Fibroblast of skin of left quadriceps (primary cell): Measurements from ENCODE around the gene NSMCE1.

Experiments used
- DNase-seq, 2 experiments: peaks; one replicate each; pipeline ENCODE4 v3.0.0-alpha.2; 2013; ENCODE audit warnings: low read depth in 2 of 2

The NSMCE1 gene

DNA sequence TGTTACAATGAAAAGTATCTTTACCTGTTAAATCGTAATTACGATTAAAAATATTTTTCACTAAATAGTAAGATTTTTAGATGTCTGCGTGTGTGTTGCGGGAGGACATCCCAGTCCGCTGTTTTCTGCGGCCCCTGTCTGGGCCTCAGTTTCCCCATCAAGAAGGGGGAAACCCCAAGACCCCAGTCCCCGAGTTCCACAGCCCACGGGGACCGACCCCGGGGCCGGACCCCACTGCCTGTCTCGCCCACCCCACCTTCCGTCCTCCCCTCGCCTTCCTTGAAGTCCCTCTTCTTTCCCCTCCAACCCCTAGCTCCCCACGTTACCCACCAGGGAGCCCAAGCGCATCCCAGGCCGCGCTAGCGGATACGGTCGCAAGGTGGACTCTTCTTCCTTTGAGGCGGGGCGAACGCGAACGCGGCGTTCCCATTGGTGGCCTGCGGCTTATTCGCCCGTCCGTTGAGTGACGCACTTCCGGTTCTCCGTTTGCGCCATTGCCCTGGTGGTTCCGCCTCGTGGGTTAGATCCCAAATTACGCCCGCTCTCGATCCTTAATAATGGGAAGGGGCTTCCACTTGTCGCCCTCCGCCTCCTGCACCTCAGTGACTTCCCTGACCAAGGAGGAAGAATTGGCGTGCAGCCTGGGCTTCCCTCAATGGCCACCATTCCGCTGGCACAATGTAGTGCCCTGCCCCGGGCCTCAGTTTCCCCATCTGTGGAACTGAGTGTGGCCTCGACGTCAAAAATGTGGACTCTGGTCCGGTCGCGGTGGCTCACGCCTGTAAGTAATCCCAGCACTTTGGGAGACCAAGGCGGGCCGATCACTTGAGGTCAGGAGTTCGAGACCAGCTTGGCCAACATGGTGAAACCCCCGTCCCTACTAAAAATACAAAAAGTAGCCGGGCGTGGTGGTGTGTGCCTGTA, at the start of gene NSMCE1:
TSS of gene NSMCE1 (minus strand) at position 397 of the 924 bp plus-strand sequence. CDS start 11,202 bp downstream, outside the sequence.
- DNase-seq: peak; percentile 92

DNA sequence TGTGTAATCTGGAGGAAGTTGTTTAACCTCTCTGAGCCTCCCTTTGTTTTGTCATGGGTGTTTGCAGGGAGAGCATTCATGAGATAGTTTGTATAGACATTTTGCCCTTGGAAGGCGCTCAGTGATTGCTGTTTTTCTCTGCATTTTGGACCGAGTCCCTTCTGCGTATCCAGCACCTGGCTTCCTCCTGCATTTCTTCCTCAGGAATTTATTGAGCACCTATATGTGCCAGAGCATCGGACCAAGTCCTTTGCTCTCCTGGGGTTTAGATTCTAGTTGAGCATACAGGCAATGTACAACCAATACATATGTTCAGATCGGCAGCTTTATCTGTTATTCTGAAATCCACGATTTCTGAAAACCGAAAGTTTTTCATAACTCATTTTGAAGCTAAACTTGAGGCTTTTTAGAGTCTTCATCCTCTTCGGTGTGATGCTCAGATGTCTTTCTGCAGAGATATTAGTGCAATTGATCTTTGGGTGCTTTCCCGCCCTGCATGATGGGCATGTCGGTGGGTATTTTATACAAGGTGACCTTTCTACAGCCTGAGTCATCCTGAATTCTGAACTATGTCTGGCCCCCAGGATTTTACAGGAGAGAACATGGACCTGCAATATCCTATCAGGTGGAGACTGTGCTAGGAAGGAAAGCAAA, 49.3 kb upstream of the NSMCE1 start:
- DNase-seq: no peak

DNA sequence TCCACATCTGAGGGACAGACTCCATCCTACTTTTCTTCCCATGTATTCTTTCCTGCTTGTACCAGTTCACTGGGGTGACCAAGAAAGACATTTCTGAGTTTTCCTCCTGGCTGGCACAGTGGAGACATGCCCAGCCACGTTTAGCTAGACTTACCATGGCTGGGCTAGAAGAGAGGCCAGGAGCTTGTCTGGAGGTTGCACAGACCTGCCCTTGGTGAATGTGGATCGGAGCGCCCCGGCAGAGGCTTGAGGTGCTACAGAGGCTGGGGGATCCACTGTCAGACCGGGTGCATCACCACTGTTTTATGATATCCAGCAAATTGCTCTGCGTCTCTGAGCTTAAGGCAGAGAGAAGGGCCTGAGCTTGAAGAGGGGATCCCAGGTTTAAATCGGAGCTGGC, 48.7 kb upstream of the NSMCE1 start:
- no peak for DNase-seq

DNA sequence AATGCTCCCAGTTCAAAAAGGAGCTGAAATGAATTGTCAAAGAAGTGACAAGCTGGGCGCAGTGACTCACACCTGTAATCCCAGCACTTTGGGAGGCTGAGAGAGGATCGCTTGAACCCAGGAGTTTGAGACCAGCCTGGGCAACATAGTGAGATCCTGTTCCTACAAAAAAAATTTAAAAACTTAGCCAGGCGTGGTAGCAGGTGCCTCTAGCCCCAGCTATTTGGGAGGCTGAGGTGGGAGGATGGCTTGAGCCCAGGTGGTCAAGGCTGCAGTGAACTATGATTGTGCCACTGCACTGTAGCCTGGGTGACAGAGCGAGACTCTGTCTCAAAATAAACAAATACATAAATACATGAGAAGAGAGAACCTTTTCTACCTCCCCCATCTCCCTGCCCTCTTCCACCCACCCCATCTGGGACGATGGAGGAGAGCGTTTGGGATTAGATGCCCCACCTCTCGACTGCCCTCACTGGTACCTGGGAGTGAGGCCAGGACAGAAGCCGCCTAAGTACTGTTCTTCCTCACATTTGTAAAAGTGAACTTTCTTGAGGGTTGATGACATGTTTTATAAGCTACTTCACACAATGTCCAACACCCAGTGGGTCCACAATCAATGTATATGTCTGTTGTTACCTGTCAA, 47.6 kb upstream of the NSMCE1 start:
- DNase-seq: no peak

- no peak for DNase-seq
Observed at GRCh38 chr16:27315333-27316037, 46.9 kb upstream of the NSMCE1 start.

DNA sequence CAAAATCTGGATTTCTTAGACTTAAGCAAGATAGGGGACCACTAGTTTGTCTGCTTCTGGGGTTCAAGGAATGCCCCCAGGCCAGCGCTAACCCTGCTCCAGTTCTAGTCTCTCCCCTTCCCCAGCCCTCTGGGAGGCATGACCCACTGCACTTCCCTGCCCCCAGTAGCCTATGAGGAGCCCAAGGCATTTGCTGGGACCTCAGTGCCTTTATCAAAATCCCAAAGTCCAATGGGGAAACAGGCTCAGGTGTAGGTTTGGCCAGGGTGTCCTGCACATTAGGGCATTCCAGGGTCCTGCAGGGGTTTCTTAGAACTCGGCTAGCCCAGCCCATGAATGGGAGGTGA, 46.4 kb upstream of the NSMCE1 start:
- no peak for DNase-seq

GRCh38 chr16:27314161-27314723, 45.7 kb upstream of the NSMCE1 start:
- DNase-seq: peak; percentile 50 to 54

DNA sequence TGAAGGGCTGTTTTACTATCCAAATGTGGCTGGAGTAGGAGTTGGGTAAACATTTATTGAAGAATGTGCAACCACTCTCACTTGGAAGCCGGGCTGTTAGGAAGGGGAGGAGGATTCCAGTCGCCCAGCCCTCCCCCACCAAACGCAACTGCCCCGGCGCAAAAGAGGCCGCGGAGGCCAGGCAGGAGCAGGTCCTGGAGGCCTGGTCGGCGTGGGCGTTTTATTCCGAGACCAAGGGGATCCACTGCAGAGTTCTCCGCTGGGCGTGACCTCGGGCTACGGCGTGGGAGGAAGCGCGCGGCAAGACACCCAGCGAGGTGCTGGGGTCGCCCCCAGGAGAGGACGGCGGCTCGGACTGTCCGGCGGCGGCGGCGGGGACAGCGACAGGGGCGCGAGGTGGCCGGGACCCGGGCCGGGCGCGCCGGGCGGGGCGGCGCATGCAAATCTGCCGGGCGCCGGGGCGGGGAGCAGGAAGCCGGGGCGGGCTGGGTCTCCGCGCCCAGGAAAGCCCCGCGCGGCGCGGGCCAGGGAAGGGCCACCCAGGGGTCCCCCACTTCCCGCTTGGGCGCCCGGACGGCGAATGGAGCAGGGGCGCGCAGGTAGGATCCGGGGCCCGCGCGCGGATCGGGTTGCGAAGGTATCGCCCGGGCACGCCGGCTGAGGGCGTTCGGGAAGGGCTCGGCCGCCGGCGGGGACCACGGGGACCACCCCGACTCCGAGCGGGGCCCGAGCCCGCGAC, 45.0 kb upstream of the NSMCE1 start, which contains the start of gene IL4R:
TSS of gene IL4R (plus strand) at position 553 of the 739 bp plus-strand sequence. CDS start 26,230 bp downstream, outside the sequence.
- DNase-seq: peak in 1 of 2 experiments; percentile 20

DNA sequence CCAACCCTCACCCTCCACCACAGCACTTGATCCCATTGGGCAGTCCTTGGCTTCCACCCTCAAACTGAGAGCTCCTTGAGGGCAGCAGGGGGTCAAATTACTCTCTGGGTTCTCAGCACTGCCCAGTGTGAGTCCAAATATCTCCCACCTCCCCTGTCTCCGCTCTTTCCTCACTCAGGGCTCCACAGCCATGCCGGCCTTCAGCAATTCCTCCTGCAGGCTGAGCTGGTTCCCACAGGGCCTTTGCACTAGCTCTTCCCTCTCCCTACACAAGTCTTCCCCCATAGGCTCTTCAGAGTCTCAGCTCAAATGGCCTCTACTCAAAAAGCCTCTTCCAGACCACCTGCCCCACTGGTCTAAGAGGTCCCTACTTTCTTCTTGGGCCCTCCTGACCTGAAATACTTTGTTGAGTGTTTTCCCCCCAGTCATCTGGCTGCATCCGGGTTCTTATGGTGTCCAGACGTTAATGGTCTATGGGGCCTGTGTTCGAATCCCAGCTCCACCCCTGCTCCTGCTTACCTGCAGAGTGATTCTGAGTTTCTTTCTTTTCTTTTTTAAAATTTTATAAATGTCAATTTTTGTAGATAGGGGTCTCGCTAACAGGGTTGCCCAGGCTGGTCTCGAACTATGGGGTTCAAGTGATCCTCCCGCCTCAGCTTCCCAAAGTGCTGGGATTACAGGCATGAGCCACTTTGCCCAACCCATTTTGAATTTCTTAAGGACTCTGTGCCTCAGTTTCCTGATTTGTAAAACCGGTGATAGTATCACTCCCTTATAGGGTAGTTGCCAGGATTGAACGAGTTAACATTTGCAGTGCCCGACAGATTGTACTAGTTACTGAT, 44.2 kb upstream of the NSMCE1 start:
- DNase-seq: no peak

DNA sequence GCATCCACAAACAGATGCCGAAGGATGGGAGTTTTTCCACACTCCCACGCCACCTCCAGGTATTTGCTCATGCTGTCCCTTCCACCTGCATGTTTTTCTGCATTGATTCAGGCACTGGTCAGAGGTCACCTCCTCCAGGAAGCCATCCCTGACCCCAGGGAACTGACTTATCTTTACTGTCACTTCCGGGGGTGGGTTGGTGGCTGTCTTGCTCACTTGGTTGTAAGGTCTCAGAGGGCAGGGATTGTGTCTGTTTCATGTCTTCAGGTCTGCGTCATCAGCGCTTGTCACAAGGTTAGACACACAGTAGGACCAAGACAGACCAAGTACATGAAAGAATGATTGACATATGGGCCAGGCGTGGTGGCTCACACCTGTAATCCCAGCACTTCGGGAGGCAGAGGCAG, 43.3 kb upstream of the NSMCE1 start:
- no peak for DNase-seq

- DNase-seq: peak in 1 of 2 experiments; percentile 13
Observed at GRCh38 chr16:27311448-27311830, 42.9 kb upstream of the NSMCE1 start.

GRCh38 chr16:27310576-27311447, 42.2 kb upstream of the NSMCE1 start:
- DNase-seq: no peak

- DNase-seq: no peak
Observed at GRCh38 chr16:27308792-27309191, 40.2 kb upstream of the NSMCE1 start.

DNA sequence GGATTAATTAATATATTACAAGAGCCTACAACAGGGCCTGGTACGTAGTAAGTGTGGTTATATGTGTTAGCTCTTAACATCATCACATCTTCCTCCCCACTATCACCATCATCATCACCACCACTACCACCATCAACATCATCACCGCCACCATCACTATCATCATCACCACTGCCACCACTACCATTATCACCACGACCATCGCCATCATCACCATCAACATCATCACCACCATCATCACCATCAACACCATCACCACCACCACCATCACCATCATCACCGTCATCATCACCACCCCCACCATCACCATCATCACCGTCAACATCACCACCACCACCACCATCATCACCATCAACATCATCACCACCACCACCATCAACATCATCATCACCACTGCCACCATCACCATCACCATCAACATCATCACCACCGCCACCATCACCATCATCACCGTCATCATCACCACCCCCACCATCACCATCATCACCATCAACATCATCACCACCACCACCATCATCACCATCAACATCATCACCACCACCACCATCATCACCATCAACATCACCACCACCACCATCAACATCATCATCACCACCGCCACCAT, 37.4 kb upstream of the NSMCE1 start:
- no peak for DNase-seq

GRCh38 chr16:27304881-27305745, 36.5 kb upstream of the NSMCE1 start:
- DNase-seq: no peak

GRCh38 chr16:27304102-27304501, 35.5 kb upstream of the NSMCE1 start:
- DNase-seq: no peak
